GM23248 (cell line): ENCODE data around the gene UNC5A. TPM values are rescaled to one million over a fixed set of nuclear protein-coding genes. Genes with fewer than 3 reads are reported as not detected.

ENCODE experiments used
- DNase-seq: peaks from one replicate; pipeline ENCODE4 v3.0.0-alpha.2; 2015
- H2AFZ ChIP-seq: fragments of 200-600 bp; sonication (generic); 2 replicates; pipeline ENCODE4 v1.6.1; 2016; ENCODE audit warnings: antibody characterized with exemption
- H3F3A ChIP-seq: fragments of 200-600 bp; sonication (generic); 2 replicates; pipeline ENCODE4 v1.6.1; 2016; ENCODE audit warnings: mild to moderate bottlenecking, antibody characterized with exemption, mixed run types; ENCODE audit not compliant: insufficient read depth
- H3K27ac ChIP-seq: fragments of 200-600 bp; sonication (generic); 2 replicates; pipeline ENCODE4 v1.5.1; 2016; ENCODE audit warnings: mild to moderate bottlenecking
- H3K27me3 ChIP-seq: fragments of 200-600 bp; sonication (generic); replicated peaks from 2 replicates; pipeline ENCODE4 v1.6.1; 2016; ENCODE audit warnings: mild to moderate bottlenecking; ENCODE audit not compliant: insufficient read depth
- H3K36me3 ChIP-seq: fragments of 200-600 bp; sonication (generic); 2 replicates; pipeline ENCODE4 v1.6.1; 2016; ENCODE audit warnings: low read depth, mild to moderate bottlenecking
- H3K4me1 ChIP-seq: fragments of 200-600 bp; sonication (generic); 2 replicates; pipeline ENCODE4 v1.6.1; 2016; ENCODE audit warnings: mild to moderate bottlenecking; ENCODE audit not compliant: insufficient read depth
- H3K4me2 ChIP-seq: fragments of 200-600 bp; sonication (generic); one replicate; pipeline ENCODE4 v1.6.1; 2016; ENCODE audit warnings: mild to moderate bottlenecking; ENCODE audit not compliant: unreplicated experiment
- H3K4me3 ChIP-seq: fragments of 200-600 bp; sonication (generic); 2 replicates; pipeline ENCODE4 v1.5.1; 2016; ENCODE audit warnings: mild to moderate bottlenecking
- H3K79me2 ChIP-seq: fragments of 200-600 bp; sonication (generic); 2 replicates; pipeline ENCODE4 v1.6.1; 2016; ENCODE audit warnings: mild to moderate bottlenecking; ENCODE audit not compliant: insufficient read depth
- H3K9ac ChIP-seq: fragments of 200-600 bp; sonication (generic); 2 replicates; pipeline ENCODE4 v1.6.1; 2016; ENCODE audit warnings: mild to moderate bottlenecking
- H3K9me2 ChIP-seq: fragments of 200-600 bp; sonication (generic); 2 replicates; pipeline ENCODE4 v1.6.1; 2016; ENCODE audit warnings: mixed run types, mild to moderate bottlenecking, moderate library complexity; ENCODE audit not compliant: insufficient read depth
- H3K9me3 ChIP-seq: fragments of 200-600 bp; sonication (generic); one replicate; pipeline ENCODE4 v1.6.1; 2017; ENCODE audit warnings: low read depth
- H4K20me1 ChIP-seq: fragments of 200-600 bp; sonication (generic); 2 replicates; pipeline ENCODE4 v1.6.0; 2016; ENCODE audit not compliant: insufficient read depth
- EZH2 ChIP-seq: fragments of 200-600 bp; sonication (generic); IDR thresholded peaks from 2 replicates; pipeline ENCODE4 v1.6.1; 2018; ENCODE audit warnings: antibody characterized with exemption, mild to moderate bottlenecking; ENCODE audit not compliant: insufficient read depth, poor library complexity, severe bottlenecking
- EZH2phosphoT487 ChIP-seq: fragments of 200-600 bp; sonication (generic); IDR thresholded peaks from 2 replicates; pipeline ENCODE4 v1.6.1; 2018; ENCODE audit warnings: antibody characterized with exemption, moderate library complexity, mild to moderate bottlenecking, low read depth; ENCODE audit not compliant: insufficient read depth
- WGBS, 2 experiments: methylation state at CpG; one replicate each; pipeline ENCODE4 v1.1.6; 2015 to 2017; ENCODE audit warnings: low lambda C conversion rate in 2 of 2, low coverage in 1 of 2; ENCODE audit errors: missing lambda C conversion rate in 2 of 2; 5-methylcytosine and 5-hydroxymethylcytosine counted together
- in situ Hi-C: fragments of 300-500 bp; cut with MboI; formaldehyde crosslinking; loops from 2 replicates; pipeline ENCODE4 v1.15.0; 2020
- polyA plus RNA-seq: library from polyadenylated mRNA; unstranded; fragments of >200 nt; fragmentation: Nextera tagmentation; extraction: Ambion mirVana; gene quantifications from 2 replicates; pipeline ENCODE4 v1.2.1, GENCODE V29; 2016
- total RNA-seq: library from RNA; depleted of rRNA; stranded (reverse); fragments of >200 nt; shearing (Covaris generic); gene quantifications from 2 replicates; pipeline ENCODE4 v1.2.3, GENCODE V29; 2014

UNC5A gene
- total and polyA plus RNA-seq, 2 experiments from 2014 or later = not detected

- peak; percentile 60 for DNase-seq
- Histone ChIP-seq H3F3A (no peaks in the 10 kb centered on the region), H3K27ac (no peak overlapping the region), H3K4me3 (no peak overlapping the region), H3K4me2 (no peak overlapping the region), H3K36me3 (no peaks in the 10 kb centered on the region), H3K4me1 (no peaks in the 10 kb centered on the region), H3K9me3 (no peaks in the 10 kb centered on the region), H3K27me3 (peaks cover 53% of the 10 kb centered on the region), H3K9ac (no peak overlapping the region), H4K20me1 (no peaks in the 10 kb centered on the region), H2AFZ (no peak overlapping the region), H3K9me2 (no peaks in the 10 kb centered on the region), H3K79me2 (no peaks in the 10 kb centered on the region)
- WGBS, 2 experiments = 15 to 19% methylated on average over 15 of the region's 15 CpGs
- TF ChIP-seq EZH2phosphoT487 (no peak), EZH2 (no peak)
- in situ Hi-C loops = no loop called here
These were observed 20.3 kb upstream of the UNC5A start for GRCh38 chr5:176789873-176790615.

- Histone ChIP-seq H3K4me1 (no peaks in the 10 kb centered on the region), H3K4me2 (no peak overlapping the region), H3F3A (no peaks in the 10 kb centered on the region), H3K4me3 (no peak overlapping the region), H3K27me3 (peaks cover 61% of the 10 kb centered on the region), H3K79me2 (no peaks in the 10 kb centered on the region), H3K9ac (no peak overlapping the region), H3K9me2 (no peaks in the 10 kb centered on the region), H2AFZ (no peak overlapping the region), H3K36me3 (no peaks in the 10 kb centered on the region), H3K9me3 (no peaks in the 10 kb centered on the region), H4K20me1 (no peaks in the 10 kb centered on the region), H3K27ac (no peak overlapping the region)
- in situ Hi-C loops = no loop called here
- no peak for TF ChIP-seq EZH2
- no peak for TF ChIP-seq EZH2phosphoT487
- no peak for DNase-seq
- 28 to 33% methylated on average over 5 of the region's 5 CpGs for WGBS, 2 experiments
These were observed 19.4 kb upstream of the UNC5A start for GRCh38 chr5:176790941-176791340.

- H3K9me3 ChIP-seq = no peaks in the 10 kb centered on the region
- no peaks in the 10 kb centered on the region for H3K79me2 ChIP-seq
- no peaks in the 10 kb centered on the region for H3K36me3 ChIP-seq
- no peak overlapping the region for H3K9ac ChIP-seq
- H3K4me3 ChIP-seq = no peak overlapping the region
- WGBS, 2 experiments = 45 to 60% methylated on average over 14 to 18 of the region's 18 CpGs
- H3K9me2 ChIP-seq = no peaks in the 10 kb centered on the region
- in situ Hi-C loops = no loop called here
- H2AFZ ChIP-seq = no peak overlapping the region
- no peaks in the 10 kb centered on the region for H4K20me1 ChIP-seq
- H3K27me3 ChIP-seq = peaks cover 76% of the 10 kb centered on the region
- no peak for TF ChIP-seq EZH2
- no peak for TF ChIP-seq EZH2phosphoT487
- H3K4me2 ChIP-seq = no peak overlapping the region
- no peaks in the 10 kb centered on the region for H3F3A ChIP-seq
- DNase-seq = no peak
- 0 out of 2 replicates have a peak, but pooled peaks cover 3% of the 10 kb centered on the region for H3K4me1 ChIP-seq
- no peak overlapping the region for H3K27ac ChIP-seq
These were observed 17.6 kb upstream of the UNC5A start for GRCh38 chr5:176792655-176793342.

GRCh38 chr5:176793343-176793699, 17.0 kb upstream of the UNC5A start:
- no peaks in the 10 kb centered on the region for H3K9me3 ChIP-seq
- H2AFZ ChIP-seq = no peak overlapping the region
- H3K27ac ChIP-seq = no peak overlapping the region
- no peak overlapping the region for H3K4me2 ChIP-seq
- no peak for TF ChIP-seq EZH2phosphoT487
- TF ChIP-seq EZH2 = no peak
- no peaks in the 10 kb centered on the region for H3K9me2 ChIP-seq
- no peaks in the 10 kb centered on the region for H3F3A ChIP-seq
- 13 to 19% methylated on average over 7 to 9 of the region's 9 CpGs for WGBS, 2 experiments
- H3K9ac ChIP-seq = no peak overlapping the region
- no peaks in the 10 kb centered on the region for H3K36me3 ChIP-seq
- peaks cover 71% of the 10 kb centered on the region for H3K27me3 ChIP-seq
- in situ Hi-C loops = no loop called here
- H3K4me1 ChIP-seq = 0 out of 2 replicates have a peak, but pooled peaks cover 3% of the 10 kb centered on the region
- H3K4me3 ChIP-seq = no peak overlapping the region
- DNase-seq = no peak
- no peaks in the 10 kb centered on the region for H4K20me1 ChIP-seq
- H3K79me2 ChIP-seq = no peaks in the 10 kb centered on the region
